Left ventricle myocardium superior (tissue), 1 donor: ENCODE data around the gene CARD14. TPM values are rescaled to one million over a fixed set of nuclear protein-coding genes. Genes with fewer than 3 reads are reported as not detected.
"Not testable (repeated sequence)": the region's sequence is repeated elsewhere in the genome, so short reads cannot be mapped to it uniquely, and the experiment has no call there.

Source experiments
- ATAC-seq: fragments of 200-7000 bp; cut with Tn5 transposase; one replicate; pipeline ENCODE4 v1.9.1; 2020; ENCODE audit warnings: mild to moderate bottlenecking, moderate library complexity
- DNase-seq: peaks from one replicate; pipeline ENCODE4 v3.0.0-alpha.2; 2020
- intact Hi-C: fragments of 100-400 bp; cut with micrococcal nuclease; formaldehyde crosslinking; loops from one replicate; pipeline ENCODE4 v1.11.0; 2022
- total RNA-seq: library from RNA; stranded (reverse); fragmentation: NEBNext Ultra II Directional; extraction: Animal tissue kit (Norgen Biotek cat#: 25700); gene quantifications from one replicate; pipeline ENCODE4 v1.2.1, GENCODE V29; 2021
- donor health status: DM: no; HTN: yes; CAD: no; lungs with severe emphysema.

The CARD14 gene
- total RNA-seq, 1 donor from 2014 or later = not detected

- peak; percentile 31 for ATAC-seq
- intact Hi-C loops = no loop called here
- DNase-seq = no peak
These were observed 23.5 kb upstream of the CARD14 start for GRCh38 chr17:80146121-80147034.

- DNase-seq (peak; percentile 99), ATAC-seq (peak; percentile 98)
- intact Hi-C loops = no loop called here
These were observed 22.6 kb upstream of the CARD14 start, which contains the start of gene EIF4A3 for GRCh38 chr17:80147035-80147822. Gene EIF4A3, minus strand, starts transcription at chr17:80147128. Its CDS starts 167 bp downstream, at chr17:80146961.

- DNase-seq (no peak), ATAC-seq (no peak)
- intact Hi-C loops = no loop called here
These were observed 18.5 kb upstream of the CARD14 start for GRCh38 chr17:80151333-80151732.

GRCh38 chr17:80152081-80152702 lies 17.6 kb upstream of the CARD14 start:
- DNase-seq = no peak
- ATAC-seq = no peak
- intact Hi-C loops = no loop called here

- ATAC-seq = no peak
- intact Hi-C loops = no loop called here
These were observed 16.8 kb upstream of the CARD14 start for GRCh38 chr17:80153004-80153403.

GRCh38 chr17:80154166-80154565 lies 15.7 kb upstream of the CARD14 start:
- ATAC-seq (no peak), DNase-seq (no peak)
- intact Hi-C loops = no loop called here

More at GRCh38 chr17:80153004-80153403, 16.8 kb upstream of the CARD14 start:
- no peak for DNase-seq

DNA sequence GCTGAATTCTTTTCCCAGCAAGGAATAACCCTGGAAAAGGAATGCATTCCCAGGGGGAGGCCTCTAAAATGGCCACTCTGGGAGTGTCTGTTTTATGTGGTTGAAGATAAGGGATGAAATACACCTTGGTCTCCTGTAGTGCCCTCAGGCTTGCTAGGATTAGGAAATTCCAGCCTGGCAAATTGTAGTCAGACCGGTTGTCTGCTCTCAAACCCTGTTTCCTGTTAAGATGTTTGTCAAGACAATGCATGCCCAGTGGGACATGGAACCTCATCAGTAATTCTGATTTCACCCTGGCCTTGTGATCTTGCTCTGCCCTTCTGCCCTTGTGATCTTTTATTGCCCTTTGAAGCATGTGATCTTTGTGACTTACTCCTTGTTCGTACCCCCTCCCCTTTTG lies 14.2 kb upstream of the CARD14 start:
- ATAC-seq, intact Hi-C loops, DNase-seq: not testable (repeated sequence)

DNA sequence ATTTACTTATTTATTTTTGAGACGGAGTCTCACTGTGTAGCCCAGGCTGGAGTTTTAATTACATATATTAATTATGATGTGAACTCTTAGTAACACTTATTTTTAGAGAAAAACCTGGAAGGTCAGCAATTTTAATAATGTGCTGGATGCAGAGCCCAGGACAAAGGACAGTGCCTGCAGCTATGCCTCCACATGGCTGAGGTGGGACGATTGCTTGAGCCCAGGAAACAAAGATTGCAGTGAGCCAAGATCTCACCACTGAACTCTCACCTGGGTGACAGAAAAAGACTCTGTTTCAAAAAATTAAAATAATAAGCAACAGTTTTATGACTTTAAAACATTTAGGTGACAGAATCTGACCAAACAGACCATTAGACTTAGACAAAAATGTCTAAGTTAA lies 11.0 kb upstream of the CARD14 start:
- ATAC-seq = no peak
- intact Hi-C loops = no loop called here
- DNase-seq = no peak

GRCh38 chr17:80160536-80160935 lies 9.3 kb upstream of the CARD14 start:
- intact Hi-C loops = no loop called here
- DNase-seq (no peak), ATAC-seq (no peak)

DNA sequence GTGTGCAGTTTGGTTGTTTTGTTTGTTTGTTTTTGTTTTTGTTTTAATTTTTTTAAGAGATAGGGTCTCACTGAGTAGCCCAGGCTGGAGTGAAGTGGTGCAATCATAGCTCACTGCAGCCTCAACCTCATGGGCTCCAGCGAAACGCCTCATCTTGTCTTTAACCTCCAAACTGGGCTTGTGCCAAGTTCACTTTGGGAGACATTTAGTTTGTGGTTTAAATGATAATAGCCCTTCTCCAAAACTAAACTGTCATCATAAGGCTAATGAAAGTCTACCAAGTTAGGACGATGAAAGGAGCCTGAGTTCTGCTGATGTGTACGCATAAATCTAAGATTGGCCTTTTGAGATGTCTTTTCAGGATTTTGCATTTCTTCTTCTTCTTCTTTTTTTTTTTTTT lies 6.5 kb upstream of the CARD14 start:
- DNase-seq (no peak), ATAC-seq (no peak)
- intact Hi-C loops = no loop called here

DNA sequence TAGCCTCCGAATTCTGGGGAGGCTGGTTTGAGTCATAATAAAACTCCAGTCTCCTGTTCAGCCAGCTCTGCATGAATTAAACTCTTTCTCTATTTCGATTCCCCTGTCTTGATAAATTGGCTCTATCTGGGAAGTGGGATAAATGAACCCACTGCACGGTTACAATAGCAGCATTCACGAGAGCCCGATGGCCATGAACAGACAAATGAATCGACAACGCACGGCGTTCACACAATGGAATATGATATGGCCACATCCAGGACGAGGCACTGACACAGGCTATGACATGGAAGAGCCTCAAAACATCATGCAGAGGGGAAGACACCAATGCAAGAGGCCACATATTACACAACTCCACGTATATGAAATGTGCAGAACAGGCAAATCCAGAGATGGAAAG lies 5.6 kb upstream of the CARD14 start:
- DNase-seq (no peak), ATAC-seq (no peak)
- intact Hi-C loops = no loop called here

GRCh38 chr17:80166446-80166845 lies 3.4 kb upstream of the CARD14 start:
- no peak for DNase-seq
- ATAC-seq = no peak
- intact Hi-C loops = no loop called here

DNA sequence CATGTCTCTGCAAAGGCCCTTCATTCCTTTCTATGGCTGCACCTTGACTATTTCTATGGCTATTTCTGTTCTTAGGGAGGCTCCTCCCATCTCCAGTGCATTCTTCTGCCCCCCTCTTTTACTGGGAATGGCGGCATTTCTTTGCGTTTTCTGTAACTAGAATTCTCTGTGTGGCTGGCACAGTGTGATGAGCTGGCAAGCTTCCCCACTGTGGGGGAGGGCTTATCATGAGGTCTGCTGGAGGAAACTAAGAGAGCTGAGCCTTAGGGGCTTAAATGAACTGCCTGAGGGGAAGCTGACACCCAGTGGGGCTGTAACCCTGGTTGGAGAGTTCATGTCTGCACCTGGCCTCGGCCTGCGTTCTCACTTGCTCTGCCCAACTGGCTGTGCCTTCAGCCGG lies 1.5 kb upstream of the CARD14 start:
- ATAC-seq (no peak), DNase-seq (no peak)
- intact Hi-C loops = no loop called here

DNA sequence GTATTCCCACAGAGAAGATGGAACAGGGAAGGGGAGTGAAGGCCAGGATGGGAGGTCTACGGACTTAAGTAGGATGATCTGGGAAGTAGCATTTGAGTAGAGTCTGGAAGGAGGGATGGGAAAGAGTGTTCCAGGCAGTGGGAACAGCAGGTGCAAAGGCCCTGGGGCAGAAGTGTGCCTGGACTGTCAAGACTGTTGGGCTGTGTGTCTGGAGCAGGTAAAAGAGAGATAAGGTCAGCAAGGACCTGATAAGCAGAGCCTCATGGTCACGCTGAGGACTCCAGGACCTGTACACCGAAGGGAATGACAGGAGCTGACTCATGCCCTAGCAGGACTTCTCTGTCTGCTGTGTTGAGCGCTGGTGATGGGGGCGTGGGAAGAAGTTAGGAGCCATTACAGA lies 723 bp upstream of the CARD14 start:
- ATAC-seq = no peak
- DNase-seq = no peak
- intact Hi-C loops = no loop called here

GRCh38 chr17:80171681-80172080 lies 1.9 kb downstream of the CARD14 start:
- no peak for ATAC-seq
- DNase-seq = no peak
- intact Hi-C loops = no loop called here

DNA sequence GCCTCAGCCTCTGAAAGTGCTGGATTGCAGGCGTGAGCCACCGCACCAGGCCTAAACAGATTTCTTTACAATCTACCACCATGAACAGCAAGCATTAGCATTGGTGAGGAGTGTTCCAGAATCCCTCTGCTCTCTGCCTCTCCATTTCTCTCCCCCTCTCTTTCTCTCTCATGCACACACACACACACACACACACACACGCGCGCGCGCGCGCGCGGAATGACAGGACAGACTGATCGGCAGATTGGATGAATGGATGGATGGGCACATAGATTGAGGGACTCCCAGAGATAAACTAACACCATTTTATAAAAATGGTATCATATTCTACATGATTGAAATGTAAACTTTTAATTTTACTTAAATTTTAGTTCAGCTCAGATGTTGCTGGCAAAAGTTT lies 3.3 kb downstream of the CARD14 start:
- ATAC-seq (no peak), DNase-seq (no peak)
- intact Hi-C loops = no loop called here

DNA sequence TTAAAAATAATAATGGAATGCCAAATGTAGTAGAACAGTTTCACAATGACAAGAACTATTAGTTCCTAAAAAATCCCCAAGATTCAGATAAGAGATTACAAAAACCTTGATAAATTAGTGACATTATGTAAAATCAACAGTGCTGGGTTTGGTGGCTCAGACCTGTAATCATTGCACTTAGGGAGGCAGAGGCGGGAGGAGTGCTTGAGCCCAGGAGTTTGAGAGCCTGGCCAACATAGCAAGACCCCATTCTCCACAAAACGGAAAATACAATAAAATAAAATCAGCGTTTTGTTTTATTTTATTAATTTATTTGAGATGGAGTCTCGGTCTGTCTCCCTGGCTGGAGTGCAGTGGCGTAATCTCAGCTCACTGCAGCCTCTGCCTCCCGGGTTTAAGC lies 4.1 kb downstream of the CARD14 start:
- intact Hi-C loops = no loop called here

GRCh38 chr17:80176757-80177156 lies 6.9 kb downstream of the CARD14 start:
- no peak for ATAC-seq
- intact Hi-C loops = no loop called here
- DNase-seq = no peak

More for the DNA sequence above, 4.1 kb downstream of the CARD14 start:
- no peak for ATAC-seq
- no peak for DNase-seq

- ATAC-seq (no peak), DNase-seq (no peak)
- intact Hi-C loops = no loop called here
These were observed 8.3 kb downstream of the CARD14 start for GRCh38 chr17:80177986-80178595.
